BLaER1 (cell line): Measurements from ENCODE around the gene BTLA.
"Not testable (repeated sequence)": the region's sequence is repeated elsewhere in the genome, so short reads cannot be mapped to it uniquely, and the experiment has no call there.

Experiments used
- H3K27ac ChIP-seq: shearing (Covaris generic); formaldehyde crosslinking; 2 replicates; pipeline ENCODE4 v1.8.1; 2022
- H3K27me3 ChIP-seq: shearing (Covaris generic); formaldehyde crosslinking; 2 replicates; pipeline ENCODE4 v1.8.1; 2022
- H3K36me3 ChIP-seq: shearing (Covaris generic); formaldehyde crosslinking; 2 replicates; pipeline ENCODE4 v1.8.1; 2022
- H3K4me1 ChIP-seq: shearing (Covaris generic); formaldehyde crosslinking; 2 replicates; pipeline ENCODE4 v1.8.1; 2022
- H3K4me2 ChIP-seq: shearing (Covaris generic); formaldehyde crosslinking; 2 replicates; pipeline ENCODE4 v1.8.1; 2022
- H3K4me3 ChIP-seq: shearing (Covaris generic); formaldehyde crosslinking; 2 replicates; pipeline ENCODE4 v1.8.1; 2022
- H3K9ac ChIP-seq: shearing (Covaris generic); formaldehyde crosslinking; 2 replicates; pipeline ENCODE4 v1.8.1; 2022
- H3K9me3 ChIP-seq: shearing (Covaris generic); formaldehyde crosslinking; 2 replicates; pipeline ENCODE4 v1.8.1; 2022
- H4K20me1 ChIP-seq: shearing (Covaris generic); formaldehyde crosslinking; 2 replicates; pipeline ENCODE4 v1.8.1; 2022
- Cebpa-rat ChIP-seq: shearing (Covaris generic); IDR thresholded peaks from 2 replicates; pipeline ENCODE4 v1.8.1; 2022

BTLA gene

GRCh38 chr3:112512320-112512719, 13.0 kb upstream of the BTLA start:
- no peak for TF ChIP-seq Cebpa-rat
- Histone ChIP-seq H3K27ac (no peak overlapping the region), H3K9ac (no peak overlapping the region), H3K9me3 (peaks cover 32% of the 10 kb centered on the region), H3K36me3 (no peaks in the 10 kb centered on the region), H3K27me3 (no peaks in the 10 kb centered on the region), H3K4me2 (no peak overlapping the region), H3K4me3 (no peak overlapping the region), H3K4me1 (no peaks in the 10 kb centered on the region), H4K20me1 (no peaks in the 10 kb centered on the region)

- Histone ChIP-seq H3K36me3 (no peaks in the 10 kb centered on the region), H3K4me3 (no peak overlapping the region), H4K20me1 (no peaks in the 10 kb centered on the region), H3K27ac (no peak overlapping the region), H3K9me3 (peaks cover 31% of the 10 kb centered on the region), H3K9ac (no peak overlapping the region), H3K4me1 (peaks cover 6% of the 10 kb centered on the region; the same call in 1 of the 2 replicates), H3K4me2 (no peak overlapping the region), H3K27me3 (no peaks in the 10 kb centered on the region)
- TF ChIP-seq Cebpa-rat: no peak
These were observed 9.6 kb upstream of the BTLA start for GRCh38 chr3:112508860-112509259.

- Histone ChIP-seq H3K4me2 (no peak overlapping the region), H3K4me1 (peaks cover 6% of the 10 kb centered on the region; the same call in 1 of the 2 replicates), H3K9ac (no peak overlapping the region), H4K20me1 (no peaks in the 10 kb centered on the region), H3K36me3 (no peaks in the 10 kb centered on the region), H3K9me3 (peaks cover 26% of the 10 kb centered on the region), H3K27ac (no peak overlapping the region), H3K27me3 (no peaks in the 10 kb centered on the region), H3K4me3 (no peak overlapping the region)
- no peak for TF ChIP-seq Cebpa-rat
These were observed 9.0 kb upstream of the BTLA start for GRCh38 chr3:112508261-112508660.

GRCh38 chr3:112505907-112506306, 6.6 kb upstream of the BTLA start:
- H3K4me1 ChIP-seq: peaks cover 6% of the 10 kb centered on the region; the same call in 1 of the 2 replicates

GRCh38 chr3:112504123-112504522, 4.9 kb upstream of the BTLA start:
- Histone ChIP-seq H3K4me3 (no peak overlapping the region), H3K27me3 (no peaks in the 10 kb centered on the region), H3K4me1 (peaks cover 14% of the 10 kb centered on the region), H3K4me2 (no peak overlapping the region), H4K20me1 (no peaks in the 10 kb centered on the region), H3K9ac (no peak overlapping the region), H3K27ac (no peak overlapping the region), H3K9me3 (no peaks in the 10 kb centered on the region), H3K36me3 (no peaks in the 10 kb centered on the region)
- no peak for TF ChIP-seq Cebpa-rat

More at GRCh38 chr3:112505907-112506306, 6.6 kb upstream of the BTLA start:
- no peak overlapping the region for H3K9ac ChIP-seq
- no peak overlapping the region for H3K27ac ChIP-seq
- H3K4me2 ChIP-seq: no peak overlapping the region
- H3K9me3 ChIP-seq: peaks cover 7% of the 10 kb centered on the region; the same call in 1 of the 2 replicates
- no peaks in the 10 kb centered on the region for H3K27me3 ChIP-seq
- H3K4me3 ChIP-seq: no peak overlapping the region
- H4K20me1 ChIP-seq: no peaks in the 10 kb centered on the region
- H3K36me3 ChIP-seq: no peaks in the 10 kb centered on the region
- no peak for TF ChIP-seq Cebpa-rat

GRCh38 chr3:112503304-112503972, 4.2 kb upstream of the BTLA start:
- H3K9ac ChIP-seq: no peak overlapping the region
- no peak for TF ChIP-seq Cebpa-rat
- peaks cover 19% of the 10 kb centered on the region for H3K4me1 ChIP-seq
- no peak overlapping the region for H3K27ac ChIP-seq
- H3K4me3 ChIP-seq: no peak overlapping the region
- no peak overlapping the region for H3K4me2 ChIP-seq
- no peaks in the 10 kb centered on the region for H3K27me3 ChIP-seq
- H3K9me3 ChIP-seq: no peaks in the 10 kb centered on the region
- H3K36me3 ChIP-seq: no peaks in the 10 kb centered on the region
- no peaks in the 10 kb centered on the region for H4K20me1 ChIP-seq

- no peaks in the 10 kb centered on the region for H4K20me1 ChIP-seq
- no peak for TF ChIP-seq Cebpa-rat
- no peak overlapping the region for H3K9ac ChIP-seq
- no peaks in the 10 kb centered on the region for H3K27me3 ChIP-seq
- H3K4me1 ChIP-seq: peaks cover 27% of the 10 kb centered on the region
- H3K36me3 ChIP-seq: no peaks in the 10 kb centered on the region
- H3K4me3 ChIP-seq: no peak overlapping the region
- H3K9me3 ChIP-seq: no peaks in the 10 kb centered on the region
- H3K4me2 ChIP-seq: no peak overlapping the region
- no peak overlapping the region for H3K27ac ChIP-seq
These were observed 1.3 kb upstream of the BTLA start for GRCh38 chr3:112500621-112501020.

GRCh38 chr3:112497897-112498548, 1.2 kb downstream of the BTLA start:
- TF ChIP-seq Cebpa-rat: no peak
- Histone ChIP-seq H3K27me3 (no peaks in the 10 kb centered on the region), H3K9ac (no peak overlapping the region), H3K4me1 (peaks cover 21% of the 10 kb centered on the region), H4K20me1 (no peaks in the 10 kb centered on the region), H3K27ac (no peak overlapping the region), H3K4me2 (no peak overlapping the region), H3K9me3 (no peaks in the 10 kb centered on the region), H3K4me3 (no peak overlapping the region), H3K36me3 (no peaks in the 10 kb centered on the region)

- H3K9ac ChIP-seq: no peak overlapping the region
- H3K4me1 ChIP-seq: peaks cover 21% of the 10 kb centered on the region
- no peaks in the 10 kb centered on the region for H3K36me3 ChIP-seq
- no peaks in the 10 kb centered on the region for H3K9me3 ChIP-seq
- no peak overlapping the region for H3K27ac ChIP-seq
- no peak overlapping the region for H3K4me3 ChIP-seq
- H3K27me3 ChIP-seq: no peaks in the 10 kb centered on the region
- peak overlapping the region; percentile 35; the same call in 1 of the 2 replicates for H3K4me2 ChIP-seq
- no peak for TF ChIP-seq Cebpa-rat
- H4K20me1 ChIP-seq: no peaks in the 10 kb centered on the region
These were observed 2.8 kb downstream of the BTLA start for GRCh38 chr3:112496366-112497067.

GRCh38 chr3:112494448-112494767, 4.9 kb downstream of the BTLA start:
- not testable (repeated sequence) for H3K9ac ChIP-seq, H3K4me3 ChIP-seq, H4K20me1 ChIP-seq, H3K9me3 ChIP-seq, H3K36me3 ChIP-seq, H3K27me3 ChIP-seq, H3K27ac ChIP-seq, H3K4me2 ChIP-seq
- H3K4me1 ChIP-seq: peaks cover 15% of the 10 kb centered on the region
